CD4-positive, alpha-beta T cell (primary cell): ENCODE measurements around the gene TENT4B. TPM values are rescaled to one million over a fixed set of nuclear protein-coding genes. Genes with fewer than 3 reads are reported as not detected.

Experiments
- ATAC-seq: fragments of 200-7000 bp; cut with Tn5 transposase; one replicate; pipeline ENCODE4 v1.10.0; 2022; ENCODE audit warnings: mild to moderate bottlenecking; ENCODE audit not compliant: poor library complexity
- CTCF ChIA-PET: fragments of 350-600 bp; sonication (Branson Sonifier 250); formaldehyde crosslinking; loops from one replicate; lab custom pipeline; 2021; ENCODE audit warnings: antibody characterized with exemption, inconsistent platforms; lab: Charles Lee
- POLR2A ChIA-PET: fragments of 350-600 bp; sonication (Branson Sonifier 250); formaldehyde crosslinking; loops from one replicate; lab custom pipeline; 2021; ENCODE audit warnings: antibody characterized with exemption, inconsistent platforms; lab: Charles Lee
- DNase-seq, 14 experiments: peaks; one replicate each; pipeline ENCODE4 v3.0.0-alpha.2; 2013 to 2020; ENCODE audit warnings: mixed read lengths in 2 of 14
- H3K27ac ChIP-seq, 2 donors: one replicate each; pipeline versions ENCODE4 v1.5.1 to v1.7.0; 2013; ENCODE audit warnings: low read length in 2 of 2, low read depth in 1 of 2, mild to moderate bottlenecking in 1 of 2
- H3K27me3 ChIP-seq, 2 experiments: 1 replicate in 1 of 2; 2 replicates in 1 of 2; pipeline versions ENCODE4 v1.6.1 to v1.7.0; 2013; ENCODE audit warnings: low read length in 2 of 2, control low read depth in 1 of 2, mild to moderate bottlenecking in 1 of 2, moderate library complexity in 1 of 2; ENCODE audit not compliant: insufficient read depth in 2 of 2, control insufficient read depth in 1 of 2
- H3K36me3 ChIP-seq: one replicate; pipeline ENCODE4 v1.6.1; 2013; ENCODE audit warnings: low read length, control low read depth; ENCODE audit not compliant: insufficient read depth
- H3K4me1 ChIP-seq: one replicate; pipeline ENCODE4 v1.6.1; 2013; ENCODE audit warnings: low read length, control low read depth; ENCODE audit not compliant: insufficient read depth
- H3K4me3 ChIP-seq: one replicate; pipeline ENCODE4 v1.5.1; 2013; ENCODE audit warnings: mild to moderate bottlenecking, low read length, moderate library complexity
- H3K9me3 ChIP-seq, 2 experiments: 1 replicate in 1 of 2; 2 replicates in 1 of 2; pipeline versions ENCODE4 v1.6.1 to v1.7.0; 2013; ENCODE audit warnings: low read length in 2 of 2, mild to moderate bottlenecking in 2 of 2, control low read depth in 1 of 2, moderate library complexity in 1 of 2; ENCODE audit not compliant: control insufficient read depth in 1 of 2, insufficient read depth in 1 of 2
- H3K27ac Mint-ChIP-seq: one replicate; pipeline ENCODE4 v1.8.0; 2020; ENCODE audit warnings: mixed read lengths
- H3K27me3 Mint-ChIP-seq: one replicate; pipeline ENCODE4 v1.8.0; 2021; ENCODE audit warnings: mixed read lengths
- H3K36me3 Mint-ChIP-seq: one replicate; pipeline ENCODE4 v1.8.0; 2021; ENCODE audit warnings: low read depth, mixed read lengths
- H3K4me1 Mint-ChIP-seq: one replicate; pipeline ENCODE4 v1.8.0; 2021; ENCODE audit warnings: low read depth, mixed read lengths
- H3K4me3 Mint-ChIP-seq: one replicate; pipeline ENCODE4 v1.8.0; 2020; ENCODE audit warnings: mild to moderate bottlenecking, mixed read lengths
- H3K9me3 Mint-ChIP-seq: one replicate; pipeline ENCODE4 v1.8.0; 2020; ENCODE audit warnings: mixed read lengths
- intact Hi-C, 2 experiments: fragments of 100-400 bp; cut with DNase I in 1 of 2; cut with micrococcal nuclease in 1 of 2; formaldehyde crosslinking; loops; one replicate each; pipeline versions ENCODE4 v1.15.1 to v1.9.0; 2023 to 2025; cut with DNase I, micrococcal nuclease
- total RNA-seq, 174 experiments: library from RNA in 2 of 174; stranded (reverse) in 2 of 174; gene quantifications; one replicate each; pipeline ENCODE4 v1.2.3 and lab custom pipeline; 2021 to 2026
- TF ChIP-seq, protein P1 (sequence below): fragments of 200-600 bp; IDR thresholded peaks from one replicate; pipeline ENCODE4 v1.8.0; 2022; ENCODE audit warnings: antibody characterized with exemption, mild to moderate bottlenecking

TENT4B gene
- total RNA-seq, 2 experiments from 2014 or later: 32.9 to 35.0 TPM

DNA sequence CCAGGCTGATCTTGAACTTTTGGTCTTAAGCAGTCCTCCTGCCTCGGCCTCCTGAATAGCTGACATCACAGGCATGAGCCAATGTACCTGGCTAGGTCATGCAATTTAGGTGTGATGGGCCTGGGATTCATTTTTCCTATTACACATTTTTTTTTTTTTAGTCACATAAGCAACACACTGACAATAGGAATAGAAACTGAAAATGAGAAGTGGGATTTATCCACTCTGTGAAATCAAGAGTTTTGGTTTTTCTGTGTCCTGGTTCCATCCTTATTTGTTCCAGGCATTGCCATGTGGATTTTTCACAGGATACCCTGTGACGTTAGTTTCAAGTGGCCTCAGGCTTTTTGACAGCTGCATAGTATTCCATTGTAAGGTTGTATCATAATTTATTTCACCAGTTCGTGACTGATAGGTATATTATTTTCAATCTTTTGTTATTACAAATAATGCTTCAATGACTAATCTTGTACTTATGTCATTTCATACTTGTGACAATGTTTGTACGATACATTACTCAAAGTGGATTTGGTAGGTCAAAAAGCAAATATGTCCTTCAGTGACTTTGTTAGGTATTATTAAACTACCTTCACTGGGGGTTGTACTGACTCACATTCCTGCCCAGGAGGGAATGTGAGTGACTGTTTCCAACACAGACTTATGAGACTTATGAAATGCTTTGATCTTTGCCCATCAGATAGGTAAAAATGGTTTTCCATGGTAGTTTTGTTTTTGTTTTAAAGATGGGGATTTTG is 123.9 kb downstream of the TENT4B start:
- DNase-seq: peak in 1 of 14 experiments; percentile 40
- no peak for ATAC-seq
- CTCF ChIA-PET: interaction anchor here (1.0 to 1.9 kb wide), 4 partner anchors 9 to 529 kb away, joined by 3 to 6 read pairs (median 4); no protein-coding TSS in a partner anchor
- H3K4me3 Mint-ChIP-seq: peak overlapping the region; percentile 80
- H3K9me3 Mint-ChIP-seq: no peaks in the 10 kb centered on the region
- H3K27ac Mint-ChIP-seq: peak overlapping the region; percentile 100
- POLR2A ChIA-PET: interaction anchor here (1.2 to 6.4 kb wide), 3 partner anchors 10 to 125 kb away, joined by 3 to 77 read pairs (median 4); partner anchors contain the start of gene ADCY7
- Histone ChIP-seq H3K27ac (peak overlapping the region; percentile 56 to 93), H3K27me3 (no peaks in the 10 kb centered on the region), H3K9me3 (no peaks in the 10 kb centered on the region), H3K4me1 (peaks cover 94% of the 10 kb centered on the region), H3K4me3 (no peak overlapping the region), H3K36me3 (peaks cover 22% of the 10 kb centered on the region)
- TF ChIP-seq, protein P1, sequence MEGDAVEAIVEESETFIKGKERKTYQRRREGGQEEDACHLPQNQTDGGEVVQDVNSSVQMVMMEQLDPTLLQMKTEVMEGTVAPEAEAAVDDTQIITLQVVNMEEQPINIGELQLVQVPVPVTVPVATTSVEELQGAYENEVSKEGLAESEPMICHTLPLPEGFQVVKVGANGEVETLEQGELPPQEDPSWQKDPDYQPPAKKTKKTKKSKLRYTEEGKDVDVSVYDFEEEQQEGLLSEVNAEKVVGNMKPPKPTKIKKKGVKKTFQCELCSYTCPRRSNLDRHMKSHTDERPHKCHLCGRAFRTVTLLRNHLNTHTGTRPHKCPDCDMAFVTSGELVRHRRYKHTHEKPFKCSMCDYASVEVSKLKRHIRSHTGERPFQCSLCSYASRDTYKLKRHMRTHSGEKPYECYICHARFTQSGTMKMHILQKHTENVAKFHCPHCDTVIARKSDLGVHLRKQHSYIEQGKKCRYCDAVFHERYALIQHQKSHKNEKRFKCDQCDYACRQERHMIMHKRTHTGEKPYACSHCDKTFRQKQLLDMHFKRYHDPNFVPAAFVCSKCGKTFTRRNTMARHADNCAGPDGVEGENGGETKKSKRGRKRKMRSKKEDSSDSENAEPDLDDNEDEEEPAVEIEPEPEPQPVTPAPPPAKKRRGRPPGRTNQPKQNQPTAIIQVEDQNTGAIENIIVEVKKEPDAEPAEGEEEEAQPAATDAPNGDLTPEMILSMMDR: no peak
- peaks cover 36% of the 10 kb centered on the region for H3K36me3 Mint-ChIP-seq
- peaks cover 98% of the 10 kb centered on the region for H3K4me1 Mint-ChIP-seq
- intact Hi-C loops: loop anchor here in 1 of 2 experiments (10.0 kb wide), 1 partner anchor 122 kb away; the partner anchor contains the start of gene TENT4B
- H3K27me3 Mint-ChIP-seq: no peaks in the 10 kb centered on the region

DNA sequence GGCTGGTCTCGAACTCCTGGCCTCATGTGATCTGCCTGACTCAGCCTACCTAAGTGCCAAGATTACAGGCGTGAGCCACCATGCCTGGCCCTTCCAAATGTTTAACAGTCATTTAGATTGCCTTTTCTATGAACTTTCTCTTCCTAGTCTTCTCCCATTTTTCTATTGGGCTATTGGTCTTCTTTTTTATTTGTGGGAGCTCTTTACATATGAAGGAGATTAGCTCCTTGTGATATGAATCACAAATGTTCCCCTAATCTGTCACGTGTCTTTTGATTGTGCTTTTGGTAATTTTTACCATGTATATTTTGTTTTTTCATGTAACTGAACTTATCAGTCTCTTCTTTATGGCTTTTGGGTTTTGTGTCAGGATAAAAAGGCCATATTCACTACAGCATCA is 125.1 kb downstream of the TENT4B start:
- DNase-seq (no peak), ATAC-seq (no peak)
- no peaks in the 10 kb centered on the region for H3K27me3 ChIP-seq
- H3K4me3 ChIP-seq: no peak overlapping the region
- Mint-ChIP-seq H3K9me3 (no peaks in the 10 kb centered on the region), H3K36me3 (peaks cover 30% of the 10 kb centered on the region), H3K4me3 (peak overlapping the region; percentile 80), H3K4me1 (peaks cover 98% of the 10 kb centered on the region), H3K27ac (peak overlapping the region; percentile 100), H3K27me3 (no peaks in the 10 kb centered on the region)
- H3K27ac ChIP-seq: peak overlapping the region; percentile 56 to 93
- H3K9me3 ChIP-seq: no peaks in the 10 kb centered on the region
- ChIA-PET POLR2A (interaction anchor here (0.8 to 6.4 kb wide), 5 partner anchors 11 to 126 kb away, joined by 3 to 77 read pairs (median 5); partner anchors contain the start of gene ADCY7), CTCF (interaction anchor here (0.8 to 1.9 kb wide), 7 partner anchors 8 to 528 kb away, joined by 3 to 6 read pairs (median 3); partner anchors contain the start of gene ADCY7)
- H3K36me3 ChIP-seq: peaks cover 20% of the 10 kb centered on the region
- intact Hi-C loops: loop anchor here in 1 of 2 experiments (10.0 kb wide), 1 partner anchor 123 kb away; the partner anchor contains the start of gene TENT4B
- TF ChIP-seq, protein P1: no peak
- H3K4me1 ChIP-seq: peaks cover 94% of the 10 kb centered on the region

DNA sequence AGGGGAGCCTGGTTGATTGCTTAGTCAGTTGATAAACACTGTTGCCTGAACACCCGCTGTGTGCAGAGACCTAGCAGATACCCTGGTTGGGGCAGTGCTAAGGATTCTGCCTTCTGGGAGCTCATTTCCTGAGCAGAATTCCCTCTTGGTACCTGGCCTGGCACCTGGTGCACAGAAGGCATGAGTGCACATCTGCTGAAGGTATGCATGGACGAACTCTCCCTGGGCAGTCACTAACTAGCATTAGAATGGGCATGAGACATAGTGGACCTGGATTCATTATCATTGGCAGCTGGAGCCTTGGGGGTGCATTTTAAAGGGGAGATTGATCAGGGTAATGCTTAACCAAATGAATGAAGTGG is 126.4 kb downstream of the TENT4B start:
- ChIA-PET CTCF (interaction anchor here (1.1 to 1.7 kb wide), 3 partner anchors 9 to 254 kb away, joined by 3 read pairs; partner anchors contain the start of gene CNEP1R1), POLR2A (interaction anchor here (6.4 kb wide), 1 partner anchor 12 kb away, joined by 77 read pairs; the partner anchor contains the start of gene ADCY7)
- TF ChIP-seq, protein P1: no peak
- ATAC-seq (no peak), DNase-seq (no peak)
- H3K27ac Mint-ChIP-seq: peak overlapping the region; percentile 100
- peaks cover 24% of the 10 kb centered on the region for H3K36me3 Mint-ChIP-seq
- peak overlapping the region; percentile 21 for H3K4me3 Mint-ChIP-seq
- H3K4me1 ChIP-seq: peaks cover 95% of the 10 kb centered on the region
- H3K9me3 Mint-ChIP-seq: no peaks in the 10 kb centered on the region
- no peaks in the 10 kb centered on the region for H3K27me3 ChIP-seq
- peak overlapping the region; percentile 6 for H3K4me3 ChIP-seq
- no peaks in the 10 kb centered on the region for H3K9me3 ChIP-seq
- H3K36me3 ChIP-seq: peaks cover 23% of the 10 kb centered on the region
- peaks cover 98% of the 10 kb centered on the region for H3K4me1 Mint-ChIP-seq
- intact Hi-C loops: loop anchor here in 1 of 2 experiments (10.0 kb wide), 1 partner anchor 125 kb away; the partner anchor contains the start of gene TENT4B
- H3K27me3 Mint-ChIP-seq: no peaks in the 10 kb centered on the region
- peak overlapping the region; percentile 36 for H3K27ac ChIP-seq
